ENCODE measurements around the gene CDA.

- TF ChIP-seq POLR2A (IDR thresholded peaks at IDR 0.05), result no peak
- TF ChIP-seq, protein P1, sequence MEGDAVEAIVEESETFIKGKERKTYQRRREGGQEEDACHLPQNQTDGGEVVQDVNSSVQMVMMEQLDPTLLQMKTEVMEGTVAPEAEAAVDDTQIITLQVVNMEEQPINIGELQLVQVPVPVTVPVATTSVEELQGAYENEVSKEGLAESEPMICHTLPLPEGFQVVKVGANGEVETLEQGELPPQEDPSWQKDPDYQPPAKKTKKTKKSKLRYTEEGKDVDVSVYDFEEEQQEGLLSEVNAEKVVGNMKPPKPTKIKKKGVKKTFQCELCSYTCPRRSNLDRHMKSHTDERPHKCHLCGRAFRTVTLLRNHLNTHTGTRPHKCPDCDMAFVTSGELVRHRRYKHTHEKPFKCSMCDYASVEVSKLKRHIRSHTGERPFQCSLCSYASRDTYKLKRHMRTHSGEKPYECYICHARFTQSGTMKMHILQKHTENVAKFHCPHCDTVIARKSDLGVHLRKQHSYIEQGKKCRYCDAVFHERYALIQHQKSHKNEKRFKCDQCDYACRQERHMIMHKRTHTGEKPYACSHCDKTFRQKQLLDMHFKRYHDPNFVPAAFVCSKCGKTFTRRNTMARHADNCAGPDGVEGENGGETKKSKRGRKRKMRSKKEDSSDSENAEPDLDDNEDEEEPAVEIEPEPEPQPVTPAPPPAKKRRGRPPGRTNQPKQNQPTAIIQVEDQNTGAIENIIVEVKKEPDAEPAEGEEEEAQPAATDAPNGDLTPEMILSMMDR (IDR thresholded peaks at IDR 0.05), result no peak
These were observed 69.4 kb downstream of the CDA start for GRCh38 chr1:20658166-20658915.

All from thyroid gland (tissue), 4 donors.